ENCODE measurements around the gene ZRSR2.
A peak's percentile ranks its signal among the peaks of the same experiment; 100 is the strongest.

The ZRSR2 gene

GRCh38 chrX:15856636-15857035 lies 66.4 kb downstream of the ZRSR2 start:
- TF ChIP-seq CTCF (IDR thresholded peaks at IDR 0.05; ENCODE audit: insufficient read depth, low read depth, low read length, missing control alignments) = no peak
- DNase-seq (ENCODE audit: low read depth) = no peak
- peak overlapping the region; percentile 52 for H3K4me3 ChIP-seq (ENCODE audit: low read depth, low read length)

- TF ChIP-seq CTCF (IDR thresholded peaks at IDR 0.05; ENCODE audit: insufficient read depth, low read depth, low read length, missing control alignments) = no peak
- DNase-seq (ENCODE audit: low read depth) = no peak
- no peak overlapping the region for H3K4me3 ChIP-seq (ENCODE audit: low read depth, low read length)
Measured at GRCh38 chrX:15858051-15858450, 67.8 kb downstream of the ZRSR2 start.

- no peak for DNase-seq (ENCODE audit: low read depth)
- no peak for TF ChIP-seq CTCF (IDR thresholded peaks at IDR 0.05; ENCODE audit: insufficient read depth, low read depth, low read length, missing control alignments)
- no peak overlapping the region for H3K4me3 ChIP-seq (ENCODE audit: low read depth, low read length)
Measured at GRCh38 chrX:15860921-15861320, 70.6 kb downstream of the ZRSR2 start.

GRCh38 chrX:15864023-15864422 lies 73.7 kb downstream of the ZRSR2 start:
- H3K4me3 ChIP-seq (ENCODE audit: low read depth, low read length) = no peak overlapping the region
- TF ChIP-seq CTCF (IDR thresholded peaks at IDR 0.05; ENCODE audit: insufficient read depth, low read depth, low read length, missing control alignments) = no peak
- DNase-seq (ENCODE audit: low read depth) = no peak

- TF ChIP-seq CTCF (IDR thresholded peaks at IDR 0.05; ENCODE audit: insufficient read depth, low read depth, low read length, missing control alignments) = no peak
- DNase-seq (ENCODE audit: low read depth) = no peak
- H3K4me3 ChIP-seq (ENCODE audit: low read depth, low read length) = no peak overlapping the region
Measured at GRCh38 chrX:15864629-15865028, 74.3 kb downstream of the ZRSR2 start.

- no peak for DNase-seq (ENCODE audit: low read depth)
- TF ChIP-seq CTCF (IDR thresholded peaks at IDR 0.05; ENCODE audit: insufficient read depth, low read depth, low read length, missing control alignments) = no peak
- no peak overlapping the region for H3K4me3 ChIP-seq (ENCODE audit: low read depth, low read length)
Measured at GRCh38 chrX:15866147-15866546, 75.9 kb downstream of the ZRSR2 start.

- DNase-seq (ENCODE audit: low read depth) = no peak
- TF ChIP-seq CTCF (IDR thresholded peaks at IDR 0.05; ENCODE audit: insufficient read depth, low read depth, low read length, missing control alignments) = no peak
Measured at GRCh38 chrX:15869695-15870094, 79.4 kb downstream of the ZRSR2 start.

More at GRCh38 chrX:15869695-15870094, 79.4 kb downstream of the ZRSR2 start:
- H3K4me3 ChIP-seq (ENCODE audit: low read depth, low read length) = no peak overlapping the region
